Stimulated activated CD4-positive, alpha-beta T cell treated with anti-CD3 and anti-CD28 coated beads, Interleukin-2, amount 100 ng/mL, for 24 hours (primary cell): ENCODE measurements around the gene TSC22D2.
A peak's percentile ranks its signal among the peaks of the same experiment; 100 is the strongest.

ENCODE experiments used
- DNase-seq, 2 donors: peaks; one replicate each; pipeline ENCODE4 v3.0.0-alpha.2; 2020

Gene TSC22D2

GRCh38 chr3:150408221-150409124 is at the start of gene TSC22D2:
Gene TSC22D2, plus strand, starts transcription at chr3:150408298. Its CDS starts 1,053 bp downstream, at chr3:150409351.
- peak; percentile 98 for DNase-seq

- DNase-seq = no peak
These were observed 48.7 kb upstream of the TSC22D2 start for GRCh38 chr3:150359381-150359780.

GRCh38 chr3:150360966-150361365 is 47.1 kb upstream of the TSC22D2 start:
- DNase-seq = no peak

- no peak for DNase-seq
These were observed 45.4 kb upstream of the TSC22D2 start for GRCh38 chr3:150362515-150363302.

- DNase-seq = no peak
These were observed 44.7 kb upstream of the TSC22D2 start for GRCh38 chr3:150363420-150363819.

GRCh38 chr3:150365132-150365604 is 42.9 kb upstream of the TSC22D2 start:
- DNase-seq = no peak

- DNase-seq = no peak
These were observed 40.3 kb upstream of the TSC22D2 start for GRCh38 chr3:150367757-150368156.

- DNase-seq = no peak
These were observed 37.9 kb upstream of the TSC22D2 start for GRCh38 chr3:150370122-150370602.

- DNase-seq = no peak
These were observed 37.1 kb upstream of the TSC22D2 start for GRCh38 chr3:150370999-150371398.

- no peak for DNase-seq
These were observed 36.3 kb upstream of the TSC22D2 start for GRCh38 chr3:150371741-150372254.

GRCh38 chr3:150372320-150372719 is 35.8 kb upstream of the TSC22D2 start:
- no peak for DNase-seq

GRCh38 chr3:150372722-150373121 is 35.4 kb upstream of the TSC22D2 start:
- no peak for DNase-seq

- no peak for DNase-seq
These were observed 34.7 kb upstream of the TSC22D2 start for GRCh38 chr3:150373234-150373875.

- no peak for DNase-seq
These were observed 33.1 kb upstream of the TSC22D2 start for GRCh38 chr3:150374975-150375374.

- no peak for DNase-seq
These were observed 31.9 kb upstream of the TSC22D2 start for GRCh38 chr3:150376001-150376848.

GRCh38 chr3:150377601-150378300 is 30.3 kb upstream of the TSC22D2 start:
- no peak for DNase-seq

- no peak for DNase-seq
These were observed 29.8 kb upstream of the TSC22D2 start for GRCh38 chr3:150378301-150378748.

- no peak for DNase-seq
These were observed 28.6 kb upstream of the TSC22D2 start for GRCh38 chr3:150379469-150379868.

GRCh38 chr3:150384296-150385212 is 23.5 kb upstream of the TSC22D2 start:
- peak; percentile 36 to 40 for DNase-seq
